Measurements from ENCODE around the gene HMOX1.
A peak's percentile ranks its signal among the peaks of the same experiment; 100 is the strongest.
"Not testable (repeated sequence)": the region's sequence is repeated elsewhere in the genome, so short reads cannot be mapped to it uniquely, and the experiment has no call there.

Gene HMOX1

GRCh38 chr22:35381424-35382009 lies 621 bp downstream of the HMOX1 start:
- no peak for DNase-seq

- no peak for DNase-seq
Observed at GRCh38 chr22:35383679-35384071, 2.8 kb downstream of the HMOX1 start.

DNA sequence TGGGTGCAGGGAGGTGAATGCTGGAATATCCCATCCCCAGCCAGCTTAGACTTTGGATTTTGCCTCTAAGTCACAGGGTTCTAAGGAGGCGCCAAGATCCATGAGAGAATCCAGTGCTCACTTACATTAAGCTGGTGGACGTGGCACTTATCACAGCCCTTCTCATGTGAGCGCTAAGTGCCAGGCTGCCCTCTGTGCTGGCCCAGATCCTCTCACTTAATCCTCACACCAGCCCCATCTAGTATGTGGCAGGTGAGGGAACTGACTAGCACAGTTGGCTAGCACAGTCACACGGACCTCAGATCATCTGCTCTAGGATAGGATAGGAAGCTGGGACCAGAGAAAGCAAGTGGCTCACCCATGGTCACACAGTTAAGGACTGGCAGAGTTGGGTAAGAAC lies 3.6 kb downstream of the HMOX1 start:
- no peak for DNase-seq

DNA sequence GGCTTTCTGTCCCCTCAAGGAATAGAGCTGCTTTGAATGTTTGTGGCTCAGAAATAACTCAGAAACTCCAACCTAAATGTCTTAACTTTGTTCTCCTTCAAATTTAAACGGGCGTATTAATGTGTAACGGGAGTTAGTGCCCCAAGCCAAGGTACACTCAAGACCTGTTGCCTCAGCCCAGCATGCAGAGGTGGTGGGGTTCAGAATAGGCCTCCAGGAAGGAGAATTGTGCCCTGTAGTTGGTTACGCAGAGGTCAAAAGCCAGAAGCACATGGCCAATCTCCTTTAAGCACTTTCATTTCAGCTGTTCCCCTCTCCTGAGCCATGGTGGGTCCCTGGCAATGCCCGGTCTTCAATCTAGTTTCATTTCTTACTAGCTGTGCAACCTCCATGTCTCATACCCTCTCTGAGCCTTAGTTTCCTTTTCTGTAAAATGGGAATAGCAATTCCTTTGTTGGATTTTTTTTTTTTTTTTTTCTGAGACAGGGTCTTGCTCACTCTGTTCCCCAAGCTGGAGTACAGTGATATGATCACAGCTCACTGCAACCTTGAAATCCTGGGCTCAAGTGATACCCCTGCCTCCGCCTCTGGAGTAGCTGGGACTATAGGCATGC lies 4.2 kb downstream of the HMOX1 start:
- no peak for DNase-seq

- DNase-seq: no peak
Observed at GRCh38 chr22:35386670-35387288, 5.9 kb downstream of the HMOX1 start.

GRCh38 chr22:35390933-35391332 lies 10.0 kb downstream of the HMOX1 start:
- DNase-seq: no peak

- no peak for DNase-seq
Observed at GRCh38 chr22:35392357-35392756, 11.5 kb downstream of the HMOX1 start.

DNA sequence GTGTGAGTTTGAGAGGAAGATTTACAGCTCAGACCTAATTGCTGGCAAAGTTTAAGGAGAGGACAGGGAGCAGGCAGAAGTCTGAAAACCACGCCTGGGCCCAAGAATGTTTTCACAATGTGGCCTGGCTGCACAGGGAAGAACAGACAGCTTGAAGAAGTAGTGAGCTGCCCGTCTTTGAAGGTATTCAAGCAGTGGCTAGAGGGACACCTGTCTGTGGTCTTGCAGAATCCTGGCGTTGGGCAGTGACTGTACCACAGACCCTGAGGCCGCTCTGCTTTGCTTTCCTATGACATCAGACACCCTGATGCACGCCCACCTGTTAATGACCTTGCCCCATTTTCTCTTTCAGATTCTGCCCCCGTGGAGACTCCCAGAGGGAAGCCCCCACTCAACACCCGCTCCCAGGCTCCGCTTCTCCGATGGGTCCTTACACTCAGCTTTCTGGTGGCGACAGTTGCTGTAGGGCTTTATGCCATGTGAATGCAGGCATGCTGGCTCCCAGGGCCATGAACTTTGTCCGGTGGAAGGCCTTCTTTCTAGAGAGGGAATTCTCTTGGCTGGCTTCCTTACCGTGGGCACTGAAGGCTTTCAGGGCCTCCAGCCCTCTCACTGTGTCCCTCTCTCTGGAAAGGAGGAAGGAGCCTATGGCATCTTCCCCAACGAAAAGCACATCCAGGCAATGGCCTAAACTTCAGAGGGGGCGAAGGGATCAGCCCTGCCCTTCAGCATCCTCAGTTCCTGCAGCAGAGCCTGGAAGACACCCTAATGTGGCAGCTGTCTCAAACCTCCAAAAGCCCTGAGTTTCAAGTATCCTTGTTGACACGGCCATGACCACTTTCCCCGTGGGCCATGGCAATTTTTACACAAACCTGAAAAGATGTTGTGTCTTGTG lies 12.5 kb downstream of the HMOX1 start:
- DNase-seq: no peak

- DNase-seq: no peak
Observed at GRCh38 chr22:35394011-35394312, 13.1 kb downstream of the HMOX1 start.

GRCh38 chr22:35394810-35395563 lies 14.1 kb downstream of the HMOX1 start:
- no peak for DNase-seq

- DNase-seq: not testable (repeated sequence)
Observed at GRCh38 chr22:35396622-35397021, 15.7 kb downstream of the HMOX1 start.

DNA sequence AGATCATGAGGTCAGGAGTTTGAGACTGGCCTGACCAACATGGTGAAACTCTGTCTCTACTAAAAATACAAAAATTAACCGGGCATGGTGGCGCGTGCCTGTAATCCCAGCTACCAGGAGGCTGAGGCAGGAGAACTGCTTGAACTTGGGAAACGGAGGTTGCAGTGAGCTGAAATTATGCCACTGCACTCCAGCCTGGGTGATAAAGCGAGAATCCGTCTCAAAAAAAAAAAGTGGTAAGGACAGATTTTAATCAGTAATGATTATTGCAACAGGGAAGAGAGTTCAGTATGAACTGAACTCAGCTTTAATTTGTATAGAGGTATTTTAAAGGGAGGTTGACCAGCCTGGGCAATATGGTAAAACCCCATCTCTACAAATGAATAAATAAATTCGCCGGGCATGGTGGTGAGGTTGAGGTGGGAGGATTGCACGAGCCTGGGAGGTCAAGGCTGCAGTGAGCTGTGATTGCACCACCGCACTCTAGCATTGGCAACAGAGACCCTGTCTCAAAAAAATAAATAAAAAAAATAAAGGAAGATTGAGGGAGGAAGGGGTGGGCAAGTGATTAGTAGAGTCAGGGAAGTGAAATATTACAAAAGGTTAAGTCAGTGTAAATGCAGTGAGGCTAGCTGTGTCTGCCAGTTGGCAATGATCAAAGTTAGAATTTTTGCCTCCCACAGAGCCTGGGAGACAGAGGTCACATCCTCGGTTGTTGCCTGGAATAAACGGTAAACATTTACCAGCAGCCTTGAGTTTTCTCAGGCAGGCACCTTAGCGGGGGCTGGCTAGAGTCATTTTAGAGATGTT lies 16.4 kb downstream of the HMOX1 start:
- DNase-seq: no peak

DNA sequence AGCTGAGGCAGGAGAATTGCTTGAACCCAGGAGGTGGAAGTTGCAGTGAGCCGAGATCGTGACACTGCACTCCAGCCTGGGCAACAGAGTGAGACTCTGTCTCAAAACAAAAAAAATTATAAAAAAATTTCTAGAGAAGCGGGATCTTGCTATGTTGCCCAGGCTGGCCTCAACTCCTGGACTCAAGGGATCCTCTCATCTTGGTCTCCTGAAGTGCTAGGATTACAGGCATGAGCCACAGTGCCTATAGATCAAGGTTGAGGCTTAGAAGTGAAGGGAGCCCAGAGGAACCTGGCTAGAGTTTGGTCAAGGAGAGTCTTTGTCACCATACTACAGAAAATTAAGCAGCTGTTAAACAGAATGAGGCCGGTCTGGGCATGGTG lies 17.7 kb downstream of the HMOX1 start:
- DNase-seq: no peak

- DNase-seq: peak; percentile 41
Observed at GRCh38 chr22:35399114-35399677, 18.3 kb downstream of the HMOX1 start.

- DNase-seq: peak; percentile 99
Observed at GRCh38 chr22:35399678-35400500, 19.0 kb downstream of the HMOX1 start, which contains the start of gene MCM5. TSS of gene MCM5 (plus strand) at chr22:35400140. CDS start at chr22:35400439, 299 bp downstream.

DNA sequence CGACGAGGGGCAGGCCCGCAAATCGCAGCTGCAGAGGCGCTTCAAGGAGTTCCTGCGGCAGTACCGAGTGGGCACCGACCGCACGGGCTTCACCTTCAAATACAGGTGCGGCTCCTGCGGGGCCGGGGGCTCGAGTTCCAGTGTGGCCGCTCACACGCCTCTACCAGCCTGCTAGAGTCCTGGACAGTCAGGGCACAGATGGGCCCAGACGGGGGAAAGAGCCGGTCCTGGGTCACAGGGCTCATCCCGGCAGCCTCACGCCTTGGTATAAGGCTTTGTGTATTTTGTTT lies 19.6 kb downstream of the HMOX1 start:
- DNase-seq: peak; percentile 51

- DNase-seq: no peak
Observed at GRCh38 chr22:35401863-35402262, 21.0 kb downstream of the HMOX1 start.

- DNase-seq: no peak
Observed at GRCh38 chr22:35403356-35403755, 22.5 kb downstream of the HMOX1 start.

DNA sequence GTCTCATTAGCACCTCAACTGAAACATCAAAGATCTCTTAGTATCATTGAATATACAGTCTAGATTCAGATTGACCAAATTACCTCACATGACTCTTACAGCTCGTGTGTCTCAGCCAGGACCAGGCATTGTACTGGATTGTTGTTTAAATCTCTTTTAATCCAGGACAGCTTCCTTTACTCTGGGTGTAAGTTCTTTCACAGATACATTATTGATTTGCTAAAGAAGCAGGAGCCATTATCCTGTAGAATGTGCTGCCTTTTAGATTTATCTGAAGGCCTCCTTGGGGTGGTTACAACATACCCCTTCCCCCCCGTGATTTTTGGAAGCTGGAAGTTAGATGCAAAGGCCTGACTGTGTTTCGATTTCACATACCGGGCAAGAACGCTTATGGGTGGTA lies 23.3 kb downstream of the HMOX1 start:
- no peak for DNase-seq

- DNase-seq: no peak
Observed at GRCh38 chr22:35406443-35406842, 25.5 kb downstream of the HMOX1 start.

DNA sequence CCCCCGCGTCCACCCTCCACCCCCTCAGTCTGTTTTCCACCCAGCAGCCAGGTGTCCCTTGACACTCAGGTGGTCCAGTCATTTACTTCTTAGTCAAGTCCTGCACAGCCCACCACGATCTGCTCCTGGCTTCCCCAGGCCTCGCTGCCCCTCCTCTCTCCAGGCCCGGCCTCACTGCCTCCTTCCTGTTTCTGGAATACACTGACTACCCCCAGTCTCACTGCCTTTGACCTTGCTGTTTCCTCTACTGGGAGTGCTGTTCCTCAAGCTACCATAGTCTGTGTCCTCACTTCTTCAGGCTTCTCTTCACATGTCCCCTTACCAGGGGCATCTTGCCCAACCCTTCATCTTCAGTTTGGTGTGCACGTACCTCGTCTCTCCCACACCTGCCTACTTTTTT lies 26.5 kb downstream of the HMOX1 start:
- DNase-seq: no peak

All from activated CD4-positive, alpha-beta T cell treated with anti-CD3 and anti-CD28 coated beads for 48 hours (primary cell).